ENCODE measurements around the gene PHYHIPL. TPM values are rescaled to one million over a fixed set of nuclear protein-coding genes. Genes with fewer than 3 reads are reported as not detected.

The PHYHIPL gene
- total RNA-seq, 2 donors from 2014 or later, result 2.6 TPM; not detected in 1

- Histone ChIP-seq H3K4me3 (peak overlapping the region; percentile 73), H3K4me1 (ENCODE audit: control insufficient read depth in 1 of 2, low read depth in 2 of 2) (peaks cover 8 to 19% of the 10 kb centered on the region in 2 donors)
- ATAC-seq (ENCODE audit: insufficient number of reproducible peaks, low FRiP score, low read depth), result no peak
Observed at GRCh38 chr10:59175538-59176240, 754 bp upstream of the PHYHIPL start.

DNA sequence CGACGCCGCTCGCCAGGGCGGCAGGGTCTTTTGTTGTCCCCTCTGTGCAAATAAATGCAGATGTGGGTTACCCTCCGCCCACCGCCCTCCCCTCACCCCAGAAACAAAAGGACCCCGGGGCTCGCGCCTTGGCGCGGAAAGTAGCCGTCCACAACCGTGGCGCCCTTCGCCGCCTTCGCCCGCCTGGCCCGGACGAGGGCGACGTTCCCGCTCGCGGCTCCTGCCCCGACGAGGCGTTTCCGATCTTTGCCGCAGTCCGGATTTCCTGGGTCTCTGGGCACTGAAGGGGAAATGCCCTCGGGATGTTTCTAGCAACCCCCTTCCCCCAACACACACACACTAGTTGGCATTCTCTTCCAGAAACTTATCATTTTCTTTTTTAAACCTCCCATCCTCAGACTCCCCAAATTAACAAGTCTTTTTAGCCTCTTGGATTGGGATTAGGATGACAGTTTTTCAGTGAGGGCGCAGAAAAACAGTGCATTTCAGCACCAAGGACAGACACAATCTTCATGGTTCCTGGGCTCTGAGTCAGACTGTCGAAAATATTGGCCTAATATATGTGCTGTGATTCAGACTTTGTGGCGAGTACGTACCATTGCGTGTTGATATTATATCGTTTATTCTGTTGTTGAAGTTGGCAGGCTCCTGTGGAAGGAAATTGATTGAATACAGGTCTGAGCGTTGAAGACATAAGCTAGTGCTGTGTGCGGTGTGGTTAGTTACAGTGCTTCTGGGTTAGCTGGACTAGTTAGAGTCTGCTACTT is 771 bp downstream of the PHYHIPL start:
- H3K27ac ChIP-seq, result no peak overlapping the region
- H3K9me3 ChIP-seq, result no peaks in the 10 kb centered on the region
- H3K4me1 ChIP-seq (ENCODE audit: control insufficient read depth in 1 of 2, low read depth in 2 of 2), result peaks cover 8 to 19% of the 10 kb centered on the region in 2 donors
- DNase-seq (ENCODE audit: low spot score) (no peak), ATAC-seq (ENCODE audit: insufficient number of reproducible peaks, low FRiP score, low read depth) (peak; percentile 69)
- peak overlapping the region; percentile 73 for H3K4me3 ChIP-seq
- H3K36me3 ChIP-seq, result no peaks in the 10 kb centered on the region
- TF ChIP-seq CTCF (IDR thresholded peaks at IDR 0.05), result no peak
- H3K27me3 ChIP-seq (replicated peaks; ENCODE audit: insufficient read depth), result no peaks in the 10 kb centered on the region

More at GRCh38 chr10:59175538-59176240, 754 bp upstream of the PHYHIPL start:
- TF ChIP-seq CTCF (IDR thresholded peaks at IDR 0.05), result no peak
- H3K36me3 ChIP-seq, result no peaks in the 10 kb centered on the region
- DNase-seq (ENCODE audit: low spot score), result no peak
- no peaks in the 10 kb centered on the region for H3K9me3 ChIP-seq
- no peak overlapping the region for H3K27ac ChIP-seq
- H3K27me3 ChIP-seq (replicated peaks; ENCODE audit: insufficient read depth), result no peaks in the 10 kb centered on the region

DNA sequence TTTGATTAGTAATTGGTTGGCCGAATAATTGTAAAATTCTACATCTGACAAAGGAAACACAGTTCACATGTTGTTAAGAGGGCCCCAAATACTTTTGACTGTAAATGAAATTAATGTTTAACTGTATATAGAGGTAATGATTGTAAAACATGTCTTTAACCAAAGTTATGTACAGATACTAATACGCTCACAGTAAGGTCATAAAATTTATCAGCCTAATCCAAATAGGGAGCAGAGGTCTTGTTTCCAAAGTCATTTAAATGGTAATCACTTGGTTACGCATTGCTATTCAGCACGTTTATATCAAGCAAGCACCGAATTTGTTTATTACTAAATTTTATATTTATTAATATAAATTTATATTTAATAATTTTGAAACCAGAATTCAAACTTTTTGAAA is 1.4 kb downstream of the PHYHIPL start:
- no peak for ATAC-seq (ENCODE audit: insufficient number of reproducible peaks, low FRiP score, low read depth)
- no peak for TF ChIP-seq CTCF (IDR thresholded peaks at IDR 0.05)
- H3K9me3 ChIP-seq, result no peaks in the 10 kb centered on the region
- no peaks in the 10 kb centered on the region for H3K27me3 ChIP-seq (replicated peaks; ENCODE audit: insufficient read depth)
- H3K27ac ChIP-seq, result no peak overlapping the region
- peaks cover 8 to 19% of the 10 kb centered on the region in 2 donors for H3K4me1 ChIP-seq (ENCODE audit: control insufficient read depth in 1 of 2, low read depth in 2 of 2)
- DNase-seq (ENCODE audit: low spot score), result no peak
- H3K4me3 ChIP-seq, result no peak overlapping the region
- no peaks in the 10 kb centered on the region for H3K36me3 ChIP-seq

DNA sequence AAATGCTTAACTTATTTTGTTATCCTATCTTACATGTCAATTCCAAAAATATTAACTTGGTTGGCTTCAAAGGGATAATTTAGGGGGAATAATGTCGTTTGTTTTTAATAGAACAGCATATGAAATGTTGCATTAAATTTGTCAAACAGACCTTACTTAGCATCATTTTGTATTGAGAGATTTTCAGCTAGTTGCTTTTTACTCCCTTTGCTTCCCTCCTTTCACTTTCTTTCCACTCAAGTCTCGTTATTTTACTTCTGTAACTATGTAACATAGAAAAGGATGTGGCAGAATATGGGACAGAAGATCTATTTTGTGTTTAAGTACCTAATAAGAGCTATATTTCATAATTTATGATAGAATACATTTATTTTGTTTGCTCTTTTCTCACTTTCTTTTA is 2.6 kb downstream of the PHYHIPL start:
- Histone ChIP-seq H3K36me3 (no peaks in the 10 kb centered on the region), H3K9me3 (no peaks in the 10 kb centered on the region), H3K4me3 (no peak overlapping the region), H3K4me1 (ENCODE audit: control insufficient read depth in 1 of 2, low read depth in 2 of 2) (peaks cover 8 to 19% of the 10 kb centered on the region in 2 donors), H3K27ac (no peak overlapping the region), H3K27me3 (replicated peaks; ENCODE audit: insufficient read depth) (no peaks in the 10 kb centered on the region)
- no peak for TF ChIP-seq CTCF (IDR thresholded peaks at IDR 0.05)
- DNase-seq (ENCODE audit: low spot score) (no peak), ATAC-seq (ENCODE audit: insufficient number of reproducible peaks, low FRiP score, low read depth) (no peak)

DNA sequence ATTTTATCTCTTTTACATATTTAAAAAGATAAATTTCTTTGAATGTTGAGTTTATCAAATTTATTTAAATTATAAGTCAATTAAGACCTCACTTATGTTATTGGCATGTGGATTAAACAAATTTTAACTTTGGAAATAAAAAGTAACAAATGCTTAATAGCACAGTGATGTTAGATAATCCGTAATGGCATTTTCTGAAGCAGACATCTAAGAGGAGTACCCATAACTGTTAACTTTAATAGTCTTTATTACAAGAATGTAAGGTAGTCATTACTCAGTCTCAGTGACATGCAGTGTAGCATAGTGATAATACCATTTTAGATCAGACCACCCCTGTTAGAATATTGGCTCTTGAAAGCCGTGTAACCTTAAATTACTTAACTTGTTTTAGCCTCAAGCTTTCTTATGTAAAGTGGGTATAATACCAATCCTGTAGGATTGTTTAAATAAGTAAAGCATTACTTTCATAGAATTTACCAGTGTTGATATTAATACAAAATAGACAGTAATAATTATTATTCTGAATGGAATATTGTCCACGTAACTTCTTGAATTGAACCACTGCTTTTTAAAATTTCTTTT is 4.3 kb downstream of the PHYHIPL start:
- Histone ChIP-seq H3K9me3 (no peaks in the 10 kb centered on the region), H3K27ac (no peak overlapping the region), H3K4me1 (ENCODE audit: control insufficient read depth in 1 of 2, low read depth in 2 of 2) (peaks cover 8 to 16% of the 10 kb centered on the region in 2 donors), H3K36me3 (no peaks in the 10 kb centered on the region), H3K4me3 (no peak overlapping the region), H3K27me3 (replicated peaks; ENCODE audit: insufficient read depth) (no peaks in the 10 kb centered on the region)
- DNase-seq (ENCODE audit: low spot score) (no peak), ATAC-seq (ENCODE audit: insufficient number of reproducible peaks, low FRiP score, low read depth) (no peak)
- TF ChIP-seq CTCF (IDR thresholded peaks at IDR 0.05), result no peak

Data from thoracic aorta (tissue), 2 donors.